IMR-90 (cell line): ENCODE data around the gene CALML3.

ENCODE experiments used
- BHLHE40 ChIP-seq: fragments of 150-350 bp; IDR thresholded peaks from 2 replicates; pipeline ENCODE4 v1.6.1; 2016; ENCODE audit warnings: mild to moderate bottlenecking, low read depth, low read length
- CEBPB ChIP-seq: IDR thresholded peaks from 2 replicates; pipeline ENCODE4 v1.6.1; 2012; ENCODE audit warnings: low read depth, low read length, improper control_type of control experiment
- CHD1 ChIP-seq: IDR thresholded peaks from 2 replicates; pipeline ENCODE4 v1.6.1; 2012; ENCODE audit warnings: low read depth, low read length, improper control_type of control experiment
- ELK1 ChIP-seq: fragments of 150-350 bp; IDR thresholded peaks from 2 replicates; pipeline ENCODE4 v1.6.1; 2016; ENCODE audit warnings: low read depth, mild to moderate bottlenecking, low read length, moderate library complexity, borderline replicate concordance
- FOS ChIP-seq: fragments of 150-350 bp; IDR thresholded peaks from 2 replicates; pipeline ENCODE4 v1.6.1; 2016; ENCODE audit warnings: low read depth, low read length
- MAZ ChIP-seq: IDR thresholded peaks from 2 replicates; pipeline ENCODE4 v1.6.1; 2012; ENCODE audit warnings: low read depth, mild to moderate bottlenecking, low read length, improper control_type of control experiment, moderate library complexity, borderline replicate concordance
- MXI1 ChIP-seq: IDR thresholded peaks from 2 replicates; pipeline ENCODE4 v1.6.1; 2012; ENCODE audit warnings: low read depth, mild to moderate bottlenecking, low read length, moderate library complexity, borderline replicate concordance
- NFE2L2 ChIP-seq: fragments of 150-350 bp; IDR thresholded peaks from 2 replicates; pipeline ENCODE4 v1.6.1; 2016; ENCODE audit warnings: low read depth, mild to moderate bottlenecking, low read length
- POLR2A ChIP-seq: IDR thresholded peaks from 2 replicates; pipeline ENCODE4 v1.6.1; 2012; ENCODE audit warnings: mild to moderate bottlenecking, low read depth, low read length
- RAD21 ChIP-seq: IDR thresholded peaks from 2 replicates; pipeline ENCODE4 v1.6.1; 2012; ENCODE audit warnings: low read length, improper control_type of control experiment
- RCOR1 ChIP-seq: IDR thresholded peaks from 2 replicates; pipeline ENCODE4 v1.6.1; 2012; ENCODE audit warnings: mild to moderate bottlenecking, low read length, improper control_type of control experiment; ENCODE audit not compliant: insufficient replicate concordance
- RFX5 ChIP-seq: IDR thresholded peaks from 2 replicates; pipeline ENCODE4 v1.8.0; 2012; ENCODE audit warnings: low read depth, mild to moderate bottlenecking, low read length, moderate library complexity
- TF ChIP-seq, protein P1 (sequence below): conservative IDR thresholded peaks from 2 replicates; pipeline ENCODE4 v1.5.1; 2012; ENCODE audit warnings: mild to moderate bottlenecking, low read depth, low read length, improper control_type of control experiment
- TF ChIP-seq, protein P2 (sequence below): fragments of 150-350 bp; IDR thresholded peaks from 2 replicates; pipeline ENCODE4 v1.6.1; 2017; ENCODE audit warnings: mild to moderate bottlenecking, antibody characterized with exemption, low read length, low read depth

- TF ChIP-seq, protein P1, sequence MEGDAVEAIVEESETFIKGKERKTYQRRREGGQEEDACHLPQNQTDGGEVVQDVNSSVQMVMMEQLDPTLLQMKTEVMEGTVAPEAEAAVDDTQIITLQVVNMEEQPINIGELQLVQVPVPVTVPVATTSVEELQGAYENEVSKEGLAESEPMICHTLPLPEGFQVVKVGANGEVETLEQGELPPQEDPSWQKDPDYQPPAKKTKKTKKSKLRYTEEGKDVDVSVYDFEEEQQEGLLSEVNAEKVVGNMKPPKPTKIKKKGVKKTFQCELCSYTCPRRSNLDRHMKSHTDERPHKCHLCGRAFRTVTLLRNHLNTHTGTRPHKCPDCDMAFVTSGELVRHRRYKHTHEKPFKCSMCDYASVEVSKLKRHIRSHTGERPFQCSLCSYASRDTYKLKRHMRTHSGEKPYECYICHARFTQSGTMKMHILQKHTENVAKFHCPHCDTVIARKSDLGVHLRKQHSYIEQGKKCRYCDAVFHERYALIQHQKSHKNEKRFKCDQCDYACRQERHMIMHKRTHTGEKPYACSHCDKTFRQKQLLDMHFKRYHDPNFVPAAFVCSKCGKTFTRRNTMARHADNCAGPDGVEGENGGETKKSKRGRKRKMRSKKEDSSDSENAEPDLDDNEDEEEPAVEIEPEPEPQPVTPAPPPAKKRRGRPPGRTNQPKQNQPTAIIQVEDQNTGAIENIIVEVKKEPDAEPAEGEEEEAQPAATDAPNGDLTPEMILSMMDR: no peak
- TF ChIP-seq BHLHE40 (no peak), FOS (no peak), RCOR1 (no peak), RFX5 (no peak), POLR2A (no peak), NFE2L2 (no peak), MAZ (no peak), RAD21 (no peak), MXI1 (no peak), CEBPB (0 out of 2 replicates have a peak, but pooled peaks have one; percentile 19), ELK1 (no peak), CHD1 (no peak)
- TF ChIP-seq, protein P2, sequence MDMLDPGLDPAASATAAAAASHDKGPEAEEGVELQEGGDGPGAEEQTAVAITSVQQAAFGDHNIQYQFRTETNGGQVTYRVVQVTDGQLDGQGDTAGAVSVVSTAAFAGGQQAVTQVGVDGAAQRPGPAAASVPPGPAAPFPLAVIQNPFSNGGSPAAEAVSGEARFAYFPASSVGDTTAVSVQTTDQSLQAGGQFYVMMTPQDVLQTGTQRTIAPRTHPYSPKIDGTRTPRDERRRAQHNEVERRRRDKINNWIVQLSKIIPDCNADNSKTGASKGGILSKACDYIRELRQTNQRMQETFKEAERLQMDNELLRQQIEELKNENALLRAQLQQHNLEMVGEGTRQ: no peak
Measured at GRCh38 chr10:5555021-5555510, 30.3 kb downstream of the CALML3 start.
